SU-DHL-6 (cell line): Measurements from ENCODE around the gene PIF1.

Experiments used
- CTCF ChIP-seq: fragments of 200-600 bp; sonication (generic); IDR thresholded peaks from one replicate; pipeline ENCODE4 v1.5.1; 2017; ENCODE audit warnings: antibody characterized with exemption, mild to moderate bottlenecking, low read length, moderate library complexity; ENCODE audit not compliant: insufficient read depth, poor library complexity, severe bottlenecking
- EZH2phosphoT487 ChIP-seq: fragments of 200-600 bp; sonication (generic), shearing (Covaris generic); conservative IDR thresholded peaks from 2 replicates; pipeline ENCODE4 v1.6.1; 2018; ENCODE audit warnings: mild to moderate bottlenecking, antibody characterized with exemption, low read length, moderate library complexity, mixed read lengths

GRCh38 chr15:64855205-64855975 is 29.9 kb upstream of the PIF1 start:
- TF ChIP-seq CTCF: no peak
- no peak for TF ChIP-seq EZH2phosphoT487
